Fibroblast of pulmonary artery (primary cell): Measurements from ENCODE around the gene ARHGAP22.

Source experiments
- DNase-seq: peaks from one replicate; pipeline ENCODE4 v3.0.0-alpha.2; 2010; ENCODE audit warnings: low read depth
- H3K4me3 ChIP-seq: replicated peaks from 2 replicates; pipeline ENCODE4 v1.5.1; 2011; ENCODE audit warnings: low read depth, mild to moderate bottlenecking, control low read depth, low read length, moderate library complexity
- CTCF ChIP-seq: IDR thresholded peaks from 2 replicates; pipeline ENCODE4 v1.5.1; 2011; ENCODE audit warnings: mild to moderate bottlenecking, control low read depth, low read length, inconsistent platforms; ENCODE audit errors: missing control alignments

Gene ARHGAP22

DNA sequence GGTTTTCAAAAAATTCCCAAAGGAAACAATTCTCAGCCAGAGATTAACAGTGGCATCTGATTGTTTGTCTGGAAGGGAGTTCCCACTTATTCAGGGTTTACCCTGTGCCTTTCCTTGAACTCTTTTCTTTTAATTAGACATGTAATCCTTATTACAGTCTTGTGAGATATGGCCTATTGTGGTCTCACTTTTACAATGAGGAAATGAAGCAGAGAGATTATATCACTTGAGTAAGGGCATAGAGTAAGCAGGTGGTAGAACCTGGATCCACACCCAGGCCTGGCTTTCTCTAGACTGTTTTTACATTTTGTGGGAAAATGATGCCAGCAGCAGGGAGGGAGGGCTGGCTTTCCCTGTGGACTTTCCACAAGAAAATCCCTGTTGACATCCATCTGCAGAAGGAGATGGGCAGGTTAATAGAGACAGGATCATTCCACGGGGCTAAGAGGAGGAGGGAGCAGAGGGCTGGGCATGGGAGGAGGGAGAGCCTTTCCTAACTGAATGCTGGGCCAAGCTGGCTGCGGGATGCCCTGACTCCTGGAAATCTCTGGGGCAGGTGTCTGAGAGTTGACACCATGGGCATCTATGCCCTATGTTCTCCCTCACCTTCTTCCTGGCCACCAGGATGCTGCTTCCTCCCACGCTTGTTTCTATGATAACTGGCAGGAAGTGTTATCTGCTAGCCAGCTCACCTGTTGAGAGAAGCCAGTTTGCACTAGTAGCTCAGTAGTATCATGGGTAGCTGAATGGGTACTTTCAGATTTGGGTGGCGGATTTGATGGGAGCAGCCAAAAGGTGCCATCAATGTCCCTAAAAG lies 28.7 kb upstream of the ARHGAP22 start:
- no peak for TF ChIP-seq CTCF
- H3K4me3 ChIP-seq = no peak overlapping the region

DNA sequence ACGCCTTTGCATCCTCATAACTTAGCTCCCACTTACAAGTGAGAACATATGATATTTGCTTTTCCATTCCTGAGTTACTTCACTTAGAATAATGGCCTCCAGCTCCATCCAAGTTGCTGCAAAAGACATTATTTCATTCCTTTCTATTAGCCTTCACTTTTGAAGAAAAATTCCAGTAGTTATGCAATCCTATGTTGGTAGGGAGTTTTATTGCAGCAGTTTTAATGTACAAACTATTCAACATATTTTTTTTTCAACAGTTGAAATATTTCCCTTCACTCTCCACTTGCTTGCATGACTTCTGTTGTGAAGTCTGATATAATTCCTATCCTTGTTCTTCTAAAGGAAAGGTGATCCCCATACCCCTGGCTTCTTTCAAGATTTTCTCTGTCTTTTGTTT lies 27.3 kb upstream of the ARHGAP22 start:
- peak; percentile 40 for DNase-seq
- no peak for TF ChIP-seq CTCF
- H3K4me3 ChIP-seq = no peak overlapping the region

More for the DNA sequence above, 28.7 kb upstream of the ARHGAP22 start:
- no peak for DNase-seq

- H3K4me3 ChIP-seq = no peak overlapping the region
- DNase-seq = no peak
- no peak for TF ChIP-seq CTCF
These were observed 23.2 kb upstream of the ARHGAP22 start for GRCh38 chr10:48627984-48628609.

DNA sequence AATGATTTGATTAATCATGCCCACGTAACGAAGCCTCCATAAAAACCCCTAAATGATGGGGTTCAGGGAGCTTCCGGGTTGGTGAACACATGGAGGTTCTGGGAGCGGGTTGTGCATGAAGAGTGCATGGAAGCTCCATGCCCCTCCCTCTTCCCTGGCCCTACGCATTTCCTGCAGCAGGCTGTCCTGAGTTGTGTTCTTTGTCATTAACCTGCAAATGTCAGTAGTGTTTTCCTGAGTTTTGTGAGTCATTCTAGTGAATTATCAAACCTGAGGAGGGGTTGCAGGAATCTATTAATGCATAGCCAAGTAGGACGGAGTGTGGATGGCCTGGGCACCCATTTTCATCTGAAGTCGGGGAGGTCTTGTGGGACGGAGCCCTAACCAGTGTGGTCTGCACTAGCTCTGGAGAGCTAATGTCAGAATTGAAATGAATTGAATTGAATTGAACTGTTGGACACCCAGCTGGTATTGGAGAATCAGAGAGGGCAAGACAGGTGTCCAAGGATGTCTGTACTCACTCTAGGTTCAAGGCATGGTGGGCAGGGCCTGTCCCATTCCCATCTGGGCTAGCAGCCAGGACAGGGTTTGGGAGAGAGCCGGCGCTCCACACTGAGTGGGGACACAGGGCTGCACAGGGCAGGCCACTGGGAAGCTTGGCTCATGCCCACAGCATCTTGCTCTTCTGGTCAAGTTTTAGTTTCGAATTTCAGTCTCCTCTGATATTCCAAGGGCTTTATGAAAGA lies 22.3 kb upstream of the ARHGAP22 start:
- no peak for TF ChIP-seq CTCF
- DNase-seq = no peak
- no peak overlapping the region for H3K4me3 ChIP-seq

DNA sequence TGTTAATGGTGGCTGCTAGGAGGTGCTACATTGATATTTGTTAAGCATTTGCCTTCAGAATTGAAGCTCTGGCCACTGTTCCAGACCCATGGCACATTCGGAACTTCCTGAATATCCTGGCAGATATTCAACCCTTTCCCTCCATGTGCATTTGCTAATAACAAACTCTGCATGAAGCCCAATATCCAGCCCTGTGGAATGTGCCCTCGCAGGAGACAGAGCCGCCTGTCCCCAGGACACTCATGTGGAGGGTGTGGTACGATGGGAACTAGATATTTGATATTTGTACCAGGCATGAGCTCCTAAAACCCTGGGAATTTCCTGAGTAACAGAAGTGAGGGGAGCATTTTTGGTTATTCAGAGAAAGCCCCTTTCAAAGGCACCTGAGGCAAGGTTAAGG lies 21.6 kb upstream of the ARHGAP22 start:
- no peak for DNase-seq
- TF ChIP-seq CTCF = no peak
- H3K4me3 ChIP-seq = no peak overlapping the region

DNA sequence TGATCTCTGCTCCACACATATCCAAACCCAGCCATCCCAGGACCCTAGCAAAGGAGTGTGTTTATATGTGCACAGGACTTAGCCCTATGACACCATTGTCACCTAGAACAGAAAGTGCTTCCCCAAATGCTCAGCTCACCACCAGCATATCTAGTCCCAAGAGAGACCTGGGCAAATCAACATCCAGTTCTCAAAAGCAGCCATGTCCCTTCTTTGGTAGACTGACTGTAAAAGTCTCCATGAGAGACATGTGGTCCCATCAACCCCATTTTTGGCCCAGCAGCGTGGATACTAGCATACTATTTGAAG lies 20.9 kb upstream of the ARHGAP22 start:
- TF ChIP-seq CTCF = no peak
- DNase-seq = no peak
- H3K4me3 ChIP-seq = no peak overlapping the region
